A549 (cell line): ENCODE data around the gene PTPN12. TPM values are rescaled to one million over a fixed set of nuclear protein-coding genes. Genes with fewer than 3 reads are reported as not detected.
A peak's percentile ranks its signal among the peaks of the same experiment; 100 is the strongest.

ENCODE experiments used
- ATAC-seq, 2 experiments: fragments of 200-7000 bp in 1 of 2; fragments of >200 bp in 1 of 2; cut with Nextera tagmentation in 1 of 2; cut with Tn5 transposase in 1 of 2; 3 replicates each; pipeline versions ENCODE4 v1.8.0 to v1.9.1; 2018 to 2020; ENCODE audit warnings: mild to moderate bottlenecking in 1 of 2, moderate library complexity in 1 of 2
- CTCF ChIA-PET: fragments of 300-600 bp; sonication (Branson Sonifier 250); formaldehyde crosslinking; extraction: SDS; loops from one replicate; lab custom pipeline; 2021; ENCODE audit warnings: antibody characterized with exemption, inconsistent platforms; lab: Yijun Ruan, JAX
- POLR2A ChIA-PET: fragments of 350-600 bp; formaldehyde crosslinking; extraction: SDS; loops from one replicate; lab custom pipeline; 2021; ENCODE audit warnings: antibody characterized with exemption, inconsistent platforms; lab: Yijun Ruan, JAX
- DNase-seq, 2 experiments: peaks; one replicate each; pipeline versions ENCODE4 v3.0.0 to v3.0.0-alpha.2; 2011 to 2016; ENCODE audit warnings: low read depth in 1 of 2, low spot score in 1 of 2
- FAIRE-seq: peaks from 2 replicates; lab custom pipeline; 2011; peaks lifted over from hg19 to GRCh38; lab: Jason Lieb, UNC
- H3K27ac ChIP-seq, 2 experiments: fragments of >200 bp; sonication (Bioruptor Twin); formaldehyde crosslinking; 3 replicates each; pipeline ENCODE4 v1.5.1; 2016 to 2017
- H3K4me1 ChIP-seq: fragments of >200 bp; sonication (Bioruptor Twin); formaldehyde crosslinking; 3 replicates; pipeline ENCODE4 v1.6.1; 2016
- H3K4me2 ChIP-seq: fragments of >200 bp; sonication (Bioruptor Twin); formaldehyde crosslinking; 3 replicates; pipeline ENCODE4 v1.6.1; 2016
- H3K4me3 ChIP-seq: fragments of >200 bp; sonication (Bioruptor Twin); formaldehyde crosslinking; 3 replicates; pipeline ENCODE4 v1.5.1; 2016
- H3K9me3 ChIP-seq: fragments of >200 bp; sonication (Bioruptor Twin); formaldehyde crosslinking; 3 replicates; pipeline ENCODE4 v1.6.1; 2016
- BCL3 ChIP-seq: fragments of >200 bp; sonication (Bioruptor Twin); formaldehyde crosslinking; IDR thresholded peaks from 3 replicates; pipeline ENCODE4 v1.6.1; 2016
- BHLHE40 ChIP-seq: IDR thresholded peaks from 2 replicates; pipeline ENCODE4 v1.6.1; 2012; ENCODE audit warnings: low read depth, low read length, inconsistent platforms
- CEBPB ChIP-seq, 2 experiments: fragments of >200 bp in 1 of 2; sonication (Bioruptor Twin) in 1 of 2; formaldehyde crosslinking in 1 of 2; IDR thresholded peaks; 2 replicates each; pipeline ENCODE4 v1.6.1; 2012 to 2016
- CHD2 ChIP-seq: fragments of 150-350 bp; IDR thresholded peaks from 2 replicates; pipeline ENCODE4 v1.6.1; 2014; ENCODE audit warnings: low read length; ENCODE audit not compliant: partially characterized antibody
- CHD4 ChIP-seq: fragments of 200-600 bp; sonication (generic); IDR thresholded peaks from 2 replicates; pipeline ENCODE4 v1.6.1; 2016; ENCODE audit warnings: antibody characterized with exemption, mild to moderate bottlenecking, borderline replicate concordance
- E2F6 ChIP-seq: IDR thresholded peaks from 2 replicates; pipeline ENCODE4 v1.6.1; 2012; ENCODE audit warnings: low read depth, borderline replicate concordance
- EP300 ChIP-seq, 2 experiments: fragments of >200 bp; sonication (Bioruptor Twin); formaldehyde crosslinking; IDR thresholded peaks; 2 replicates in 1 of 2; 3 replicates in 1 of 2; pipeline ENCODE4 v1.6.1; 2016 to 2017
- HES2 ChIP-seq: fragments of >200 bp; sonication (Bioruptor Twin); formaldehyde crosslinking; IDR thresholded peaks from 2 replicates; pipeline ENCODE4 v1.6.1; 2016
- HMGXB4 ChIP-seq: fragments of 250-450 bp; sonication (Bioruptor Pico); IDR thresholded peaks from 2 replicates; pipeline ENCODE4 v1.5.0; 2021; ENCODE audit warnings: mild to moderate bottlenecking, moderate library complexity, borderline replicate concordance
- HOXB13 ChIP-seq: fragments of 250-450 bp; sonication (Bioruptor Pico); IDR thresholded peaks from 2 replicates; pipeline ENCODE4 v1.5.0; 2020; ENCODE audit warnings: low read depth, mild to moderate bottlenecking, moderate library complexity
- KDM1A ChIP-seq: fragments of 200-600 bp; sonication (generic); IDR thresholded peaks from 2 replicates; pipeline ENCODE4 v1.6.1; 2016; ENCODE audit warnings: low read depth, mild to moderate bottlenecking
- MAFK ChIP-seq: fragments of 450-650 bp; IDR thresholded peaks from 2 replicates; pipeline ENCODE4 v1.6.1; 2014; ENCODE audit not compliant: partially characterized antibody
- MAZ ChIP-seq: fragments of 150-350 bp; IDR thresholded peaks from 2 replicates; pipeline ENCODE4 v1.6.1; 2014; ENCODE audit warnings: antibody characterized with exemption, low read depth, low read length, borderline replicate concordance
- MYC ChIP-seq: IDR thresholded peaks from 2 replicates; pipeline ENCODE4 v1.6.1; 2012; ENCODE audit warnings: mild to moderate bottlenecking, inconsistent platforms, low read length, improper control_type of control experiment, borderline replicate concordance
- NFE2L2 ChIP-seq: fragments of 150-350 bp; conservative IDR thresholded peaks from 2 replicates; pipeline ENCODE4 v1.6.1; 2014; ENCODE audit warnings: low read length
- PHF8 ChIP-seq: fragments of 200-600 bp; sonication (generic); IDR thresholded peaks from 2 replicates; pipeline ENCODE4 v1.6.1; 2016; ENCODE audit warnings: low read depth, mild to moderate bottlenecking, antibody characterized with exemption, moderate library complexity, borderline replicate concordance
- POLR2AphosphoS2 ChIP-seq: conservative IDR thresholded peaks from 2 replicates; pipeline ENCODE4 v1.6.1; 2012; ENCODE audit warnings: low read length, improper control_type of control experiment, inconsistent platforms
- REST ChIP-seq: fragments of 200-600 bp; sonication (generic); IDR thresholded peaks from 2 replicates; pipeline ENCODE4 v1.6.1; 2016; ENCODE audit warnings: antibody characterized with exemption, mild to moderate bottlenecking, moderate library complexity
- RNF2 ChIP-seq: fragments of 200-600 bp; sonication (generic); IDR thresholded peaks from 2 replicates; pipeline ENCODE4 v1.6.1; 2016; ENCODE audit warnings: low read depth, mild to moderate bottlenecking, antibody characterized with exemption, moderate library complexity, borderline replicate concordance
- SMC3 ChIP-seq: fragments of >200 bp; sonication (Bioruptor Twin); formaldehyde crosslinking; IDR thresholded peaks from 3 replicates; pipeline ENCODE4 v1.6.1; 2018; ENCODE audit warnings: inconsistent platforms
- TFCP2L1 ChIP-seq: fragments of 250-450 bp; sonication (Bioruptor Pico); IDR thresholded peaks from 2 replicates; pipeline ENCODE4 v1.5.0; 2021; ENCODE audit warnings: mild to moderate bottlenecking
- ZFP36 ChIP-seq: fragments of 450-650 bp; IDR thresholded peaks from 2 replicates; pipeline ENCODE4 v1.6.1; 2014; ENCODE audit warnings: borderline replicate concordance; ENCODE audit not compliant: partially characterized antibody
- WGBS: methylation state at CpG from one replicate; pipeline ENCODE4 v1.1.6; 2017; ENCODE audit errors: missing lambda C conversion rate; 5-methylcytosine and 5-hydroxymethylcytosine counted together
- polyA plus RNA-seq, 4 experiments: library from polyadenylated mRNA; depleted of rRNA in 3 of 4; stranded (reverse); fragments of >200 nt; fragmentation: RNase III in 1 of 4; extraction: RNeasy Plus Mini Kit Qiagen cat#74134 plus additional on column Dnase treatment in 1 of 4; gene quantifications; 2 replicates in 3 of 4; 3 replicates in 1 of 4; pipeline ENCODE4 v1.2.3, GENCODE V29; 2011 to 2017

The PTPN12 gene
- polyA plus RNA-seq, 2 of the 4 experiments (the other 2 are of a cell fraction): 76.3 to 105 TPM

- Histone ChIP-seq H3K4me1 (peaks cover 22% of the 10 kb centered on the region), H3K9me3 (no peaks in the 10 kb centered on the region), H3K4me3 (no peak overlapping the region), H3K4me2 (no peak overlapping the region), H3K27ac (no peak overlapping the region)
- DNase-seq (no peak), FAIRE-seq (no peak), ATAC-seq (no peak)
- ChIA-PET CTCF (interaction anchor here (0.9 to 1.0 kb wide), 2 partner anchors 12 to 13 kb away, joined by 3 read pairs; no protein-coding TSS in a partner anchor), POLR2A (interaction anchor here (1.1 kb wide), 1 partner anchor 42 kb away, joined by 3 read pairs; the partner anchor contains the start of gene PTPN12)
- TF ChIP-seq BHLHE40: no peak
- no peak for TF ChIP-seq CEBPB (IDR thresholded peaks at IDR 0.05)
- TF ChIP-seq HOXB13 (CRISPR knock-in tag): no peak
- TF ChIP-seq HMGXB4 (CRISPR knock-in tag): no peak
- TF ChIP-seq ZFP36: no peak
- no peak for TF ChIP-seq KDM1A
- TF ChIP-seq TFCP2L1 (CRISPR knock-in tag): no peak
- TF ChIP-seq MAZ: no peak
- no peak for TF ChIP-seq HES2
- TF ChIP-seq SMC3: no peak
- TF ChIP-seq EP300 (IDR thresholded peaks at IDR 0.05): no peak
- no peak for TF ChIP-seq MAFK
- TF ChIP-seq PHF8: no peak
- TF ChIP-seq NFE2L2: no peak
- no peak for TF ChIP-seq E2F6
- TF ChIP-seq, all 56 proteins: peak for 0
Observed at GRCh38 chr7:77579797-77580196, 42.7 kb downstream of the PTPN12 start.

GRCh38 chr7:77580762-77581350, 43.8 kb downstream of the PTPN12 start:
- no peak for FAIRE-seq
- ChIA-PET POLR2A (interaction anchor here (1.1 kb wide), 1 partner anchor 43 kb away, joined by 3 read pairs; the partner anchor contains the start of gene PTPN12), CTCF (interaction anchor here (1.0 kb wide), 1 partner anchor 14 kb away, joined by 3 read pairs; no protein-coding TSS in a partner anchor)
- no peak for DNase-seq
- Histone ChIP-seq H3K4me1 (peaks cover 22% of the 10 kb centered on the region), H3K27ac (no peak overlapping the region), H3K4me2 (peak overlapping the region; percentile 3; the same call in 1 of the 3 replicates), H3K4me3 (no peak overlapping the region), H3K9me3 (no peaks in the 10 kb centered on the region)
- 76% methylated on average over 4 of the region's 4 CpGs for WGBS
- ATAC-seq: peak in 1 of 2 experiments; percentile 53; a peak in 2 of 6 replicates
- TF ChIP-seq BCL3: no peak
- peak; percentile 56 to 73; a peak in 3 of 4 replicates for TF ChIP-seq CEBPB (IDR thresholded peaks at IDR 0.05)

- DNase-seq (no peak), FAIRE-seq (no peak), ATAC-seq (no peak)
- CTCF ChIA-PET: interaction anchor here (0.6 to 0.8 kb wide), 2 partner anchors 12 to 167 kb away, joined by 3 to 4 read pairs; no protein-coding TSS in a partner anchor
- 97% methylated on average over 2 of the region's 2 CpGs for WGBS
- POLR2A ChIA-PET: no interaction called here
- H3K4me1 ChIP-seq: no peaks in the 10 kb centered on the region; the same call in 2 of the 3 replicates
- no peak overlapping the region for H3K4me2 ChIP-seq
- H3K4me3 ChIP-seq: no peak overlapping the region
- no peak overlapping the region for H3K27ac ChIP-seq
- no peaks in the 10 kb centered on the region for H3K9me3 ChIP-seq
- TF ChIP-seq EP300 (IDR thresholded peaks at IDR 0.05) (no peak), SMC3 (no peak), BCL3 (no peak), CHD4 (no peak), REST (no peak), HOXB13 (CRISPR knock-in tag) (no peak), RNF2 (no peak), CHD2 (no peak), POLR2AphosphoS2 (no peak), MYC (no peak), BHLHE40 (no peak)
Observed at GRCh38 chr7:77587272-77587671, 50.2 kb downstream of the PTPN12 start.
